Measurements from ENCODE around the gene ARG2. TPM values are rescaled to one million over a fixed set of nuclear protein-coding genes. Genes with fewer than 3 reads are reported as not detected.
A peak's percentile ranks its signal among the peaks of the same experiment; 100 is the strongest.

The ARG2 gene
- total and polyA plus RNA-seq, 9 of the 15 experiments (the other 6 are each of a cell fraction or from before 2014, with no cell fraction given): 6.2 to 75.0 (median 17.8) TPM

- Histone ChIP-seq H3K9me1 (ENCODE audit: control insufficient read depth, insufficient read depth, low read length) (no peaks in the 10 kb centered on the region), H3K27me3 (ENCODE audit: control insufficient read depth in 2 of 2, insufficient read depth in 2 of 2, low read length in 2 of 2) (no peaks in the 10 kb centered on the region), H3K79me2 (ENCODE audit: control insufficient read depth, insufficient read depth, low read length) (peaks cover 52% of the 10 kb centered on the region), H3K27ac (ENCODE audit: extremely low read depth, low read depth, low read length) (peak overlapping the region; percentile 94), H3K4me1 (replicated peaks in 1 of 2; ENCODE audit: control insufficient read depth in 2 of 2, insufficient read depth in 2 of 2, low read length in 2 of 2) (peaks cover 16 to 17% of the 10 kb centered on the region in 2 experiments; a peak in 4 of 5 replicates), H4K20me1 (replicated peaks; ENCODE audit: control insufficient read depth, insufficient read depth, low read length) (no peaks in the 10 kb centered on the region), H3K9me3 (replicated peaks; ENCODE audit: control insufficient read depth, insufficient read depth, low read depth, low read length) (no peaks in the 10 kb centered on the region), H3K36me3 (ENCODE audit: control insufficient read depth, insufficient read depth, low read length) (peaks cover 32% of the 10 kb centered on the region), H3K4me3 (peak overlapping the region; percentile 90), H2AFZ (ENCODE audit: low read depth, low read length) (peak overlapping the region; percentile 96), H3K9ac (ENCODE audit: insufficient read depth in 1 of 2, low read depth in 2 of 2, low read length in 2 of 2) (peak overlapping the region; percentile 90 to 98), H3K4me2 (ENCODE audit: insufficient read depth, low read length) (peak overlapping the region; percentile 84)
- BruUV-seq (replicated peaks): no TSS peak
- intact Hi-C loops (cut with micrococcal nuclease): loop anchor here (2.0 kb wide), 2 partner anchors 21 to 31 kb away; partner anchors contain the start of gene RDH11
- in situ Hi-C loops (cut with MboI): no loop called here
- ATAC-seq: peak; percentile 90
- FAIRE-seq: peak; percentile 48
- WGBS (ENCODE audit: insufficient coverage, low coverage, missing lambda C conversion rate): 6% methylated on average over 6 of the region's 25 CpGs
- DNase-seq (ENCODE audit: extremely low read depth in 1 of 4, low spot score in 3 of 4): peak; percentile 67 to 81 (median 71)
- ChIA-PET POLR2A (interaction anchor here (0.6 to 1.2 kb wide), 4 partner anchors 10 to 243 kb away, joined by 3 to 6 read pairs (median 3); no protein-coding TSS in a partner anchor), CTCF (ENCODE audit: low intra/inter-chr PET ratio) (interaction anchor here (1.3 kb wide), 1 partner anchor 30 kb away, joined by 6 read pairs; no protein-coding TSS in a partner anchor)
- TF ChIP-seq BCL6 (CRISPR knock-in tag; IDR thresholded peaks at IDR 0.05) (no peak), AFF4 (CRISPR knock-in tag; IDR thresholded peaks at IDR 0.05) (0 out of 2 replicates have a peak, but pooled peaks have one; percentile 18), CTCF (IDR thresholded peaks at IDR 0.05 in 2 of 3, conservative IDR thresholded peaks at IDR 0.05 in 1 of 3; ENCODE audit: insufficient read depth in 2 of 3, low read depth in 1 of 3, low read length in 3 of 3) (0 out of 6 replicates have a peak, but pooled peaks of 1 of the 3 experiments have one; percentile 5), NKRF (IDR thresholded peaks at IDR 0.05; ENCODE audit: borderline replicate concordance) (peak; percentile 61; the same call in 1 of the 2 replicates), CEBPB (tag; IDR thresholded peaks at IDR 0.05) (no peak), ELF2 (CRISPR knock-in tag; IDR thresholded peaks at IDR 0.05) (no peak), TBP (optimal IDR thresholded peaks at IDR 0.05; ENCODE audit: low read depth, low read length) (peak; percentile 12), HDAC1 (IDR thresholded peaks at IDR 0.05) (peak in 1 of 2 experiments; percentile 78; a peak in 2 of 4 replicates), TFAP4 (CRISPR knock-in tag; IDR thresholded peaks at IDR 0.05; ENCODE audit: borderline replicate concordance) (no peak), ZNF584 (CRISPR knock-in tag; IDR thresholded peaks at IDR 0.05; ENCODE audit: low read depth) (no peak), MBD2 (IDR thresholded peaks at IDR 0.05; ENCODE audit: borderline replicate concordance, low read depth) (peak; percentile 12; the same call in 1 of the 2 replicates), ZNF263 (CRISPR knock-in tag; IDR thresholded peaks at IDR 0.05; ENCODE audit: borderline replicate concordance) (peak; percentile 39; the same call in 1 of the 2 replicates), BRD4 (IDR thresholded peaks at IDR 0.05) (0 out of 2 replicates have a peak, but pooled peaks have one; percentile 47)
Measured at GRCh38 chr14:67674139-67674479, 54.4 kb downstream of the ARG2 start.
